Measurements from ENCODE around the gene ANXA3.

DNA sequence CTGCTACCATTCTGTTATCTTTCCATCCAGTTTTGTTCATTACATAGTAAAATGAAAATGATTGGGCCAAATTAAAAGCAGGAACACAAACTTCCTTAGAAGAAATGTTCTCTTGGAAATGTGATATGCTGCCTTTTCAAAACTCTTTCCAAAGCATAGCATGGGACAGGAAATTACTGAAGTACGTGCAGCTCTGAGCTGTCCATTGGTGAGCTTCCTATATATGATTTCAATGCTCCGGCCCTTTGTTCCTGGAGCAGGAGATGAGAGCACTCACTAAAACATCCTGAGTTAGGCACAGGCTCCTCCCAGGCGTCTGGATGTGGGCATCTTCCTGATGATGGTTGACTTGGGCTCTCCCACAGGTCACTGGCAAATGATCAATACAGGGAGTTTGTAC lies 33.0 kb upstream of the ANXA3 start:
- TF ChIP-seq CTCF (IDR thresholded peaks at IDR 0.05), result no peak
- TF ChIP-seq EP300 (IDR thresholded peaks at IDR 0.05), result no peak
- no peak for TF ChIP-seq POLR2A (IDR thresholded peaks at IDR 0.05)
- no peak for TF ChIP-seq POLR2AphosphoS5 (IDR thresholded peaks at IDR 0.05)

Measured in stomach (tissue), 4 donors.